GM13977 (cell line): Measurements from ENCODE around the gene VPS41.

Experiments used
- DNase-seq: peaks from one replicate; pipeline ENCODE4 v3.0.0; 2012; ENCODE audit warnings: low spot score
- CTCF ChIP-seq: IDR thresholded peaks from 2 replicates; pipeline ENCODE4 v1.5.1; 2012; ENCODE audit warnings: mild to moderate bottlenecking, control low read depth; ENCODE audit not compliant: insufficient read depth; ENCODE audit errors: extremely low read depth, missing control alignments
- in situ Hi-C: fragments of 300-500 bp; cut with MboI; formaldehyde crosslinking; loops from one replicate; pipeline ENCODE4 v1.12.0; 2022; ENCODE audit warnings: low sequenced_read_pairs, low pct_unique_long_range_greater_than_20kb, mixed read lengths, inconsistent platforms; ENCODE audit not compliant: unreplicated experiment

VPS41 gene

GRCh38 chr7:38872202-38872601 is 36.8 kb downstream of the VPS41 start:
- in situ Hi-C loops = no loop called here
- no peak for DNase-seq
- no peak for TF ChIP-seq CTCF

DNA sequence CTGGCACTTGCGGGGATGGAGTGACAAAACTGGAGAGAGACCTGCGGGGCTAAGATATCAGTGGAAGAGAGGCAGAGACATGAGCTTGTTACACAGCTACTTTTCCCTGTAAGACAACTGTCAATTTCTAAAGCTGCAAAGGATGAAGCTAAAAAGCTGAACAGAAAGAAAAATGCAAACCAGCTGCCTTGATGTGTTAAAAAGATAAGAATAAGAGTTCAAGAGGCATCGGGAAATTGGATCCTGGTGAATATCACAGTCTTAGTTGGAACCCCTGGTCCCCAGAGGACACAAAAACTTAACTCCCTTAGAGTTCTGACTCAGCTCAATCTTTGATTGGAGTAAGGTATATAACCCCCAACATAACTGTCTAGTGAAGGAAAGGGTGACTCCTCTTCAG is 38.8 kb downstream of the VPS41 start:
- in situ Hi-C loops = no loop called here
- no peak for TF ChIP-seq CTCF
- no peak for DNase-seq

DNA sequence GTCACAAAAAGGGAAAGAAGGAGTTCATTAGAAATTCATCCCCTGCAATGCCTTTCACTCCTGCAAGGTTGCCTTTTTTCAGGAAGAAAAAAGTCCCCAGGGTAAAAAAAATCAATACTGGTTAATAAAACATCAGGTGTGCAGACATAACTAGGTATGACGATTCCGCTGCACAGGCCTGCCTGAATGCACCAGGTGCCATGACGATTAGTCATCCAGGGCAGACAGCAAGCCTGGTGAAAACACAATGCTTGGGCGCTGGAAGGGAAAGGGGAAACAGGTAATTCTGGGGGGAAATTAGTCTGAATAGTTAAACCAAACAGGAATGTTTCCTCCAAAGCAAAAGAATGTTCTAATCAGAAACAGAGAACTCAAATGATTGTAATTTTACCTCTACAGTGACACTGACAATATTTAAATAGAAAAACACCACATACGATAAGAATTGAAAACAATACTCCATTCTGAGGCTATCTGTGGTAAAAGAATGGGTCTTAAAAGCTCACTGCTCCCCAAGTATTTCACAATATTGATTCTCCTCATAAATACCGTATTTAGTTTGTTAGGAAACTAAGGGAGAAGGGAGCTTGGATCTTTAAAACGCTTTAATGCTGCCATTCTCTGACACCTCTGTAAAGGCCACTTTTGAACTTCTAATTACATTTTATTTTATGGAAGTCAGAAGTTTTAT is 45.2 kb downstream of the VPS41 start:
- no peak for TF ChIP-seq CTCF
- DNase-seq = no peak
- in situ Hi-C loops = no loop called here

DNA sequence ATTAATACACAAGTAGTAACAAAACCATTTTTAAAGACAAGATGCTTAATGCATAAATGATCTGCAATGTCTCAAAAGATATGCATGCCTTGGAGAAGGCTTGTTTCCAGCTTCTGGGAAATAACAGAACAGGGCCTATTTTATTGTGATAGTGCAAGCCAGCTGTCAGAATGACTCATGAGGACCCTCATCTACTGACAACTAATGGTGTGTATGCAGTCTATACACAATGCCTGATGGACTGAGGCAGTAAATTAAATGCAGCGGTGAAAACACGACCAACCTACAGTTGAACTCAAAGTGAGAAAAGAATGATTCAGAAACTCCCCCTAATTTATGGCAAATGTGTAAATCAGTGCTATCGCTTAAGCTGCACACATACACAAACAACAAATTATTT is 46.3 kb downstream of the VPS41 start:
- TF ChIP-seq CTCF = no peak
- in situ Hi-C loops = no loop called here
- no peak for DNase-seq

DNA sequence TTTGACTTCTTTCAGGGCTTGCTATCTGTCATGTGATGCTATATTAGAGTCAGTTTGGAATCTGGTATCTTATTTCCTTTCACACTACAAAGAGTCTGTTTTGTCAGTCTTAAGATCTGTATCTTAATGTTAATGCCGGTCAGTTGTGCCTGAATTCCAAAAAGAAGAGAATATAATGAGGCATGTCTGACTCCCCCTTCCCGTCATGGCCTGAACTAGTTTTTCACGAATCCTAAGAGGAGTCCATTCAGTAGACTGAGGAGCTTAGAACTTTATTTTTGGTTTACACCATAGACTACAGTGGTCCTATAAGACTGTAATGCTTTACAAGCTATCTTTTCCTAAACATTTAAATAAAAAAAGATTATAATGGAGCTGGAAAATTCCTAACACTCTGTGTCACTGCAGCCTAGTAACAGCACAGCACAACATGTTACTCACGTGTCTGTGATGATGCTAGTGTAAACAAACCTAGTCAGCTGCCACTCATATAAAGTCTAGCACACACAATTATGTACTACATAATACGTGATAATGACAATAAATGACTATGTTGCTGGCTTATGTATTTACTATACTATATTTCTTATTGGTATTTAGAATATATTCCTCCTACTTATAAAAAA is 50.6 kb downstream of the VPS41 start:
- in situ Hi-C loops = no loop called here
- TF ChIP-seq CTCF = no peak
- DNase-seq = no peak

- DNase-seq = no peak
- no peak for TF ChIP-seq CTCF
Measured at GRCh38 chr7:38855867-38856266, 53.1 kb downstream of the VPS41 start.

More at GRCh38 chr7:38855867-38856266, 53.1 kb downstream of the VPS41 start:
- in situ Hi-C loops = no loop called here
